NCI-H2081 treated with DMSO at 0.1 percent for 48 hours (cell line): Measurements from ENCODE around the gene TAF15.

Source experiments
- DNase-seq: peaks from one replicate; lab custom pipeline; 2025; lab: John Stamatoyannopoulos, UW

TAF15 gene

DNA sequence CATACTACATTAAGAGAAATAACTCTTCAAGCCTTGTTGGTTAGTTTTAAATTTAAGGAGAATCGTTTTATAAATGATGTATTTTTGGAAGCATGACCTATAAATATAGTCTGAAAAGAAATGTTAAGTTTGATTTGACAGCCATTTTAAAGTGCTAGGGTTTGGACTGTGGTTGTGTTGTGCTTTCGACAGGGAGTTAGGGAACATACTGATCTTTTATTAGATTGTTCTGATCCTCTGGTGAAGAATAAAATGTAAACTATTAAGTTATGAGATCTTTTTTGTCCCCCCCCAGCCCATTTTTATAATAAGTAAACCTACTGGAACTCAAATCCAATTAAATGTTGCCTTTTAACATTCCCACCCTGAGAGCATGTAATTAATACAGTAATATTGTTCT is 12.0 kb downstream of the TAF15 start:
- DNase-seq = no peak

DNA sequence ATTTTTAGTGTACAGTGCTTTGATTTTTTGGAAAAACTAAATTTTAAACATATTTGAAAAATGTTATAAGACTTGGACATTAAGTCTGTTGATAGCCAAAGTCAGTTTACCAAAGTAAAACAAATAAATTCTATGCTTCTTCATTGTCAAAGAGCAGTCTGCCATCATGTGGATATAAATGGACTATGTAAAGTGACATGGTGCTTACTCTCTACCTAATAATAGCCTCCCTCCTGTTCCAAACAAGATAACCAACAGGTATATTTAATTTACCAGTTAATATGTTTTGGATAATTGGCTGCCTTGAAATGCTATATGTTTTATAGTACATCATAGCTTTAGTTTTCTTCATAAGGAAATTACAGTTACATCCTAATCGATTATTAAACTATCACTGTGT is 15.9 kb downstream of the TAF15 start:
- no peak for DNase-seq

DNA sequence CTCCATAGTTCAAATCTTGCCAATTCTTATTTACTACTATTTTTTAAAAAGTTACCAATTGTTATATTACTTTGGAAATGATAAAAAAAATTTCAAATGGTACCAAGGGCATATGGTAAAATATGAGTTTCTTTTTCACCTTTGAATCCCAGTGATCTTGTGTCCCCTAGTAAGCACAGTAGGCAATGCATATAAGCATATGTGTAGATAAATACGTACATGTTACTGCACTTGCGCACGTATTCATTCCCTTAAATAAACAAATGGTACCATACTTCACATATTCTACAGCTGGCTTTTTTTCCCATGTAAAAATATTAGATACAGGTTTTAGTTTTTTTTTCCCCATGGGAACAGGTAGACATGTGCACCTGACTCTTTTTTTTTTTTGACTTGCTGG is 31.8 kb downstream of the TAF15 start:
- DNase-seq = no peak

GRCh38 chr17:35841505-35841904 is 32.2 kb downstream of the TAF15 start:
- DNase-seq = no peak

- no peak for DNase-seq
Measured at GRCh38 chr17:35842239-35842638, 33.0 kb downstream of the TAF15 start.

GRCh38 chr17:35843698-35844097 is 34.4 kb downstream of the TAF15 start:
- no peak for DNase-seq

- DNase-seq = no peak
Measured at GRCh38 chr17:35844547-35844946, 35.3 kb downstream of the TAF15 start.

DNA sequence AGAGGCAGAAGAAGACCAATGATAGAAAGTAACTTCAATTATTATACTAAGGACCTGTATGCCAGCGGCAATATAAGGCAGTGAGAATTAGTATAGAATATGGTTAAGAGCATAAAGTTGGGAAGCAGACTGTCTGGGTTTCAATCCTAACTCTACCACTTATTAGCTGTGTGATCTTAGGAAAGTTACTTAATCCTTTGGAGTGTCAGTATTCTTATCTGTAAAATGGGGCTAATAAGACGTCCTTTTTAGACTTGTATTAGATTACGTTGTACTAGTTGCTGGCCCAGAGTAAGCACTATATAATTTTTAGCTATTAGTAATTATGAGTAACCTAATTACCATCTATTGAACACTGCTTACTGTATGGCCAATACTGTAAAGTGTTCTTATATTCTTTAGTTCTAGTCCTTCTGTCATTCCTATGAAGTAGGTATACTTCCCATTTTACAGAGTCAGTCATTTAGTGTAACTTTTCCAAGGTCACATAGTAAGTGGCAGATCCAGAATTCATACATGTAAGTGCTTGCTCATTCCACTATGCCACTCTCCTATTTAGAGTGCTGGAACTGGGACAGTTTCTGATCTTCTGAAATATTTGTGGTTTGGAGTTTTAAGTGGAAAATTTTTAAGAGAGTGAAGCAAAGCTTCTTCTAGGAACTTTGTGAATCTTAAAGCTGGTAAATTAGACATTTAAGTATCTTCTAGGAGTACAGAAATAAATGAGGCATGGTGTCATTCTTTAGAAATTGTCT is 36.9 kb downstream of the TAF15 start:
- no peak for DNase-seq

DNA sequence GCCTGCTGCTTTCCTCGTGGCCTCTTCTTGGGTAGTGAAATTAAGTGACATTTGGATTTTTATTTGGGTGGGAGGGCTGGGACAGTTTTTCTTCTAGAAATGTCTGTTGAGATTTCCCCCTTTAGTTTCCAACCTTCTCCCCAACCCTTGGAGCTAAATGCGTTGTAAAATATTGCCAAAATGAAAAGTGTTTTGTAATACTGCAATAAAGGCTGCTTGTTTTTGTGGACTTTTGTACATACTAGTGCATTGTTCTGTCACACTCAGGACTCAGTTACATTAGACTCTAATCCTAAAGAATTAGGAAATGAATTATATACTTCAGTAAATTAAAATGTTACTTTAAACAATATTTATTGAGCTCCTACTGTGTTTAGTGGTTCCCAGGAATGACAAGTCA is 37.7 kb downstream of the TAF15 start:
- no peak for DNase-seq

DNA sequence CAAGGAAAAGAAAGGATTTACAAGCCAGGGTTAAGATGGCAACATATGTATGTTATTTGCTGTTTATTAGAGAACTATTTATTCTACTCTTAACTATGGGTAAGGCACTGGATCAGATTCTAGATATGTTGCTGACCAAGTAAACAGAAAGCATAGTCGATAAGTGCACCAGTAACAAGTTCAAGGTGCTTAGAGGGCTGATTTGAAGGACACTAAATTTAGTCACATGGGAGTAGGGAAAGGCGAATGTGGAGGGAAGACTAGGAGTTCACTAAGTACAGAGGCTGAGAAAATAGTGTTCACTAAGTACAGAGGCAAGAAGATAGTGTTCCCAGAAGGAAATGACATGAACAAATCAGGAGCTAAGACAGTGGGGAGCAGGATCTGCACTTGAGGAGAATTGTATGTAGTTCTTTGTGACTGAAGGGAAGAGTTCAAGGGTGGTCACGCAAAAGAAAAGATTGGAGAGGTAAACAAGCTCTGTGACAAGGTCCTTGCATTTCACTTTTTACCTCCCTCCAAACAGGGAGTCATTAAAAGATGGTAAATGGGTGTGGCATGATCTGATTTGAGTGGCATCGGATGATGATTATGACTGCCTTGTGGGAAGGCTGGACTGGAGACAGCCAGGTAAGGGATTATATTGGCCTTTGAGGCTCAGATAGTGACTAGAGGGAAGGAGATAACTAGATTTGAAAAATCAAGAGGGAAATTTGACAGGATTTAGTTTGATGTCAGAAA is 38.5 kb downstream of the TAF15 start:
- DNase-seq = no peak

DNA sequence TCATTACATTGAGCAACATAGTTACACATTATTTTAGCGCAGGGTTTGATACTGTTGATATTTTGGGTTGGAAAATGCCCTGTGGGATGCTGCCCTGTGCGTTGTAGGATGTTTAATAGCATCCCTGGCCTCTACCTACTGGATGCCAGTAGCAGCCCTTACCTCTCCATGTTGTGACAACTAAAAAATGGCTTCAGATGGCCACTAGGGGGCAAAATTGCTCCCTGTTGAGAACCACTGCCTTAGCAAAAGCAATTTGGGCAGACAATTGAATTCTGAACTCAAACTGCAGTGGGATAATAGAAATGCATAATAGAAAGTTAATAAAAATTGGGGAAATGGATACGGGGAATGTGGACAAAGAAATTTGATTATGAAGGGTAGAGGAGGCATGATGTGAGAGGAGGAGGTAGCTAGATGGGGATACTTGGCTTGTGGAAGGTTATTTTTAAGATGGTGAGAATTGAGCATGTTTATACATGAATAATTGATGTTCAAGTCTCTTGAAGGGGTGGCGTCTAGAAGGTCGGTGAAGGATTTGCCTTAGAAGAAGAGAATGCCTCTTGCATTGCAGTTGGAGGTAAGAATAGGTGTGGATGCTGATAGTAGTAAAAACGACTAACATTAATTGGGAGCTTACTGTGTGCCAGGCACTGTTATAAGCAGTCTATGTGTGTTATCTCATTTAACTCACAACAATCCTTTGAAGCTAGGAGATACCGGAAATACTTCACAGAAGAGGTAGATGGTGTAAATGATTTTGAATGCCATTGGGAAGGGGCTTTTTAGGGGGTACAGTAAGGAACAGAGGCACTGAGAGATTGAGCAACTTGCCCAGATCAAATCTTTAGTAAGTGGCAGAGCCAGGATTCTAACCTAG is 40.4 kb downstream of the TAF15 start:
- DNase-seq = no peak

- DNase-seq = no peak
Measured at GRCh38 chr17:35855965-35856364, 46.7 kb downstream of the TAF15 start.

- DNase-seq = no peak
Measured at GRCh38 chr17:35856603-35857002, 47.3 kb downstream of the TAF15 start.

GRCh38 chr17:35864853-35865252 is 55.6 kb downstream of the TAF15 start:
- DNase-seq = no peak

GRCh38 chr17:35865412-35866340 is 56.4 kb downstream of the TAF15 start:
- no peak for DNase-seq

DNA sequence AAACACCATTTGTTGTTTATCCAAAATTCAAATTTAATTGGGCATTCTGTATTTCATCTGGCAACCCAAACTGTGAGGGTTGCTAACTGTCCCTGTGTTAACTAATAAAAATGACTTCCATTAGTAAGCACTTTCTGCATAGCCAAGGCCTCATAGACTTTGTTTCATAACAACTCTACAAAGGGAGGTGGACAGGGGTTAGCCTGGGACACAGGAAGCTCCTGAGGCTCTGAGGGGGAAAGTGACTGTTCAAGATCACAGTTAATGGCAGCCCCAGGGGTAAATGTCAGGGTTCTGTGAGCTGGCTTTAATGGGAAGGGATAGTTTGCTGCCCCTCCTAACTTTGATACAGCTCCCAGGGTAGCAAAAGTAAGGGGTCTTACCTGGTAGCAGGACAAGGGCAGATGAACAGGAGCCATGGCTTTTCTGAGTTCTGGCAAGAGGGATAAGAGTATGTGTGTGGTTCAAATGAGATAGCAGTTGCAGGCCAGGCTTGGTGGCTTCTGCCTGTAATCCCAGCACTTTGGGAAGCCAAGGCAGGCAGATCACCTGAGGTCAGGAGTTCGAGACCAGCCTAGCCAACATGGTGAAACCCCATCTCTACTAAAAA is 57.2 kb downstream of the TAF15 start:
- DNase-seq = no peak

DNA sequence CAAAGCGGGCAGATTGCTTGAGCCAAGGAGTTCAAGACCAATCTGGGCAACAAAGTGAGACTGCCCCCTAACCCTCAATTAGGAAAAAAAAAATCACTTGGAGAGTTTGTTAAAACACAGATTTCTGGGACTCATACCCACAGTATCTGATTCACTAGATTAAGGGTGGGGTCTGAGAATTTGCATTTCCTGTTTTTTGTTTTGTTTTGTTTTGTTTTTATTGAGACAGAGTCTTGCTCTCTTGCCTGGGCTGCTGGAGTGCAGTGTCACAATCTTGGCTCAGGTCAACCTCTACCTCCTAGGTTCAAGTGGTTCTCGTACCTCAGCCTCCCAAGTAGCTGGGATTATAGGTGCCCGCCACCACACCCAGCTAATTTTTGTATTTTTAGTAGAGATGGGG is 58.3 kb downstream of the TAF15 start:
- DNase-seq = no peak

DNA sequence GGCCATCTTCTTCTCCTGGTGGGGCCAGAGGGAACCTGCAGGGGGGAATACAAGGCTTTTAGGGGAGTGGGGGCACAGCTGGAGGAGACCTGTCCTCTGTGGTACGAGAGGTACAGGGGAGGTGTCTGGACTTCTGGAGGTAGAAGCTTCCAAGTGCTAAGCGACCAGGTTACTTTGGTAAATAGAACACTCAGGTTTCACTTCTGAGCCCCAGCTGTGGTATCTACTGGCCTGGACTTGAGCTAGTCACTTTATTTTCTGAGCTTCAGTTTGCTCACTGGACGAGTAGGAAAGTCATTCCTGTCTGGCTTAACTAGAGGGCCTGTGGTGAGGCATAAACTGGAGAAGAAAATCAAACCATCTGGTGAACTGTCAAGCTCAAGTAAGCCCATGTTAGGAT is 59.5 kb downstream of the TAF15 start, which contains the start of gene HEATR9:
HEATR9 (minus strand) TSS at position 155 of the 400 bp plus-strand sequence; CDS start at position 6, 149 bp downstream.
- no peak for DNase-seq

DNA sequence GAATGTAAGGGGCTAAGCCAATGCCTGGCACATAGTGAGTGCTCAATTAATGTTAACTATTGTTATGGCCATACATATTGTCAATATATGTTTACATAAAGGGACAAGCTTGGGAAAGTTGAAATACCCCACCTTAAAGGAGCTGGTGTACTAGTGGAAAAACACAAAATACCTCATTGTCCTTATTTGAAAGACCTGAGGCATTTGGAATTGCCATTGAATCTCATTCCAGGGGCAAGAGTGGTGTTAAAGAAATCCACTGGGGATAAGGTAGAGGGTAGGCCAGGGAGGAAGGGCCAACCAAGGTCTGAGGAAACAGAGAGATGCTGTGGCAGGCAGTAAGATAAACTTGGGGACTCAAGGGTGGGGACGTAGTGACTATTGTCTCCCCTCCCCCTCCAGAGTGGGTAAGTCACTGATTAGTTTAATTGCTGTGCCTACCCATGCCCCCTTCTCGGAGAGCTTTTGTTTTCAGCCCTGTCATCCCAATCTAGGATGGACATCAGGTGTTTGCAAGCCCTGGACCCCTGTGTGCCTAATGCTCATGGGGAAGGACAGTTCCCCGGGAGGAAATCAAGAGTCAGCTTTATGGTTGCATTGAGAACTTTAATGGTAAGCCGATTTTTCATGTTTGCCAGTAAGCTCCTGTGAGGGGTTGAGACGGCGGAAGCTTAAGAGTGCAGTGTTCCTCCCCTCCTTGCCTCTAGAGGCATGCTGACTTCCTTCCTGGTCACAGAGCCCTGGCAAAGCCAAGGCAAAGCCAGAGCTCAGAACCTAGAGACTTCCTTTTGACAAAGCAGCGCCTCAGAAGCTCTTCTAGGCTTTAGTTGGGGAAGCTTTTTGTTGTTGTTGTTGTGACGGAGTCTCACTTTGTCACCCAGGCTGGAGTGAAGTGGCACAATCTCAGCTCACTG is 61.9 kb downstream of the TAF15 start:
- no peak for DNase-seq
